GM10248 (cell line): ENCODE results near the gene TIMM10B.

Experiments used
- CTCF ChIA-PET: fragments of 300-600 bp; sonication (Branson Sonifier 250); formaldehyde crosslinking; extraction: SDS; loops from one replicate; lab custom pipeline; 2021; ENCODE audit warnings: antibody characterized with exemption; lab: Yijun Ruan, JAX
- POLR2A ChIA-PET: fragments of 350-650 bp; sonication (Branson Sonifier 250); formaldehyde crosslinking; extraction: SDS; loops from one replicate; lab custom pipeline; 2020; ENCODE audit warnings: antibody characterized with exemption; lab: Yijun Ruan, JAX
- DNase-seq: peaks from one replicate; pipeline ENCODE4 v3.0.0; 2012; ENCODE audit errors: extremely low spot score
- TF ChIP-seq, protein P1 (sequence below): IDR thresholded peaks from 2 replicates; pipeline ENCODE4 v1.5.1; 2012; ENCODE audit warnings: mild to moderate bottlenecking, low read depth; ENCODE audit errors: extremely low read depth, missing control alignments, control extremely low read depth

TIMM10B gene, protein sequence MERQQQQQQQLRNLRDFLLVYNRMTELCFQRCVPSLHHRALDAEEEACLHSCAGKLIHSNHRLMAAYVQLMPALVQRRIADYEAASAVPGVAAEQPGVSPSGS

DNA sequence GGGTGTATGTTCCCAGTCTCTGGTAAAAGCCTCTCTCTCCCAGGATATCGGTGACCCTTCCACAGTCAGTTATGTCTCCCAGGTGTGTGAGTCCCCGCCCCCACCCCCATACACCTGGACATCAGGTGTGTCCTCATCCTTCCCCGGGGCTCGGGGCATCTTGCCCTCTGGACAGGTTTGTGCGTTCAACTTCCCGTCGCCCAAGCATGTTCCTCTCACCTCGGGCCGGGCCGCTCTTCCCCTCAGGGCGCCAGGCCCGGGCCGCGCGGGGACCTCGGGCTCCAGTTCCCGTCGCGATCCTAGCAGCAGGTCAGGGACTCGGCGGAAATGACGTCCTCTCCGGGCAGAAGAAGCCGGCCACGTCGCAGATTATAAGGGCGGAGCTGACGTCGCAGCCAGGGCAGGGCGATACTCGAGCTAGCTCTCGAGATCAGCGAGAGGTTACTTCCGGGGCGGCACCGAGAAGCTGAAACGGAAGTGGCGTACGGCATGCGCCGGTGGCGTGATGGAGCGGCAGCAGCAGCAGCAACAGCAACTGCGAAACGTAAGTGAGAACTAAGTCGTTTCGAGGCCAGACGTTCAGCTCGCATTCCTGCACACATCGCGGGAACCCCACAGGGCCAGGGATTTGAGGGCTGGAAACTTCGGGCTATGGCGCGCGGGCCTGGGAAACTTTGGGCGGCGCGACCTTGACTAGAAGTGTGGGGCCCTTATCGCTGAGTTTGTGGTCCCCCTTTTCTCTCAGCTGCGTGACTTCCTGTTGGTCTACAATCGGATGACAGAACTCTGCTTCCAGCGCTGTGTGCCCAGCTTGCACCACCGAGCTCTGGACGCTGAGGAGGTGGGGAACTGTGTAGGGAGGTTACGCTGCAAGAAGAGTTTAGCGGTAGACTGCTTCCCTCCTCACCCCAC is at the start of gene TIMM10B, which contains the start of gene ARFIP2:
Gene TIMM10B (plus strand): TSS at position 490 of the 912 bp plus-strand sequence. CDS start 16 bp downstream, at position 506.
Gene ARFIP2 (minus strand): TSS at position 320 of the 912 bp plus-strand sequence. CDS start 910 bp downstream, outside the sequence.
- CTCF ChIA-PET: interaction anchor here (0.8 to 2.0 kb wide), 13 partner anchors 13 to 1184 kb away, joined by 3 to 10 read pairs (median 4); partner anchors contain the start of gene MRPL17
- peak; percentile 99 for DNase-seq
- POLR2A ChIA-PET: interaction anchor here (0.6 to 1.4 kb wide), 6 partner anchors 9 to 246 kb away, joined by 3 to 5 read pairs (median 3); partner anchors contain the start of genes APBB1 and TPP1
- TF ChIP-seq, protein P1, sequence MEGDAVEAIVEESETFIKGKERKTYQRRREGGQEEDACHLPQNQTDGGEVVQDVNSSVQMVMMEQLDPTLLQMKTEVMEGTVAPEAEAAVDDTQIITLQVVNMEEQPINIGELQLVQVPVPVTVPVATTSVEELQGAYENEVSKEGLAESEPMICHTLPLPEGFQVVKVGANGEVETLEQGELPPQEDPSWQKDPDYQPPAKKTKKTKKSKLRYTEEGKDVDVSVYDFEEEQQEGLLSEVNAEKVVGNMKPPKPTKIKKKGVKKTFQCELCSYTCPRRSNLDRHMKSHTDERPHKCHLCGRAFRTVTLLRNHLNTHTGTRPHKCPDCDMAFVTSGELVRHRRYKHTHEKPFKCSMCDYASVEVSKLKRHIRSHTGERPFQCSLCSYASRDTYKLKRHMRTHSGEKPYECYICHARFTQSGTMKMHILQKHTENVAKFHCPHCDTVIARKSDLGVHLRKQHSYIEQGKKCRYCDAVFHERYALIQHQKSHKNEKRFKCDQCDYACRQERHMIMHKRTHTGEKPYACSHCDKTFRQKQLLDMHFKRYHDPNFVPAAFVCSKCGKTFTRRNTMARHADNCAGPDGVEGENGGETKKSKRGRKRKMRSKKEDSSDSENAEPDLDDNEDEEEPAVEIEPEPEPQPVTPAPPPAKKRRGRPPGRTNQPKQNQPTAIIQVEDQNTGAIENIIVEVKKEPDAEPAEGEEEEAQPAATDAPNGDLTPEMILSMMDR: no peak

DNA sequence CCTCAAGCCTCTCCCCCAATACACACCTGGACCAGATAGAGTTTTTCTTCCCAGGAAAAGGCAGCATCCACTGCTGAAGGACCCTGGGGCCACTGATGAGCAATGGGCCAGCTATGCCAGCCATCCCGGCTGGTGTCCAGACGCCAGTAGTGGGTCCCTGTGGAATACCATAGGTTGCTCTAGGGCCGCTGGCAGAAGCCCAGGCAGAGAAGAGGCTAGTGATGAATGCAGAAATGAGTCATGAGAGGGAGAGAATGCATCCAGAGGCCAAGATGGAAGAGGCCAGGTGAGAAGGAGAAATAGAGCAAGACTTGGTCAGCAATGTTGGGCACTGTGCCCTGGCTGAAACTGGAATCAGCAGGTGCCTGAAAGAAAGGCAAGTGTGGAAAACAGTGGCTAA is 49.4 kb upstream of the TIMM10B start:
- ChIA-PET POLR2A (no interaction called here), CTCF (interaction anchor here (1.2 to 5.0 kb wide), 3 partner anchors 9 to 53 kb away, joined by 3 to 43 read pairs (median 34); partner anchors contain the start of gene HPX)
- no peak for DNase-seq
- TF ChIP-seq, protein P1: no peak

DNA sequence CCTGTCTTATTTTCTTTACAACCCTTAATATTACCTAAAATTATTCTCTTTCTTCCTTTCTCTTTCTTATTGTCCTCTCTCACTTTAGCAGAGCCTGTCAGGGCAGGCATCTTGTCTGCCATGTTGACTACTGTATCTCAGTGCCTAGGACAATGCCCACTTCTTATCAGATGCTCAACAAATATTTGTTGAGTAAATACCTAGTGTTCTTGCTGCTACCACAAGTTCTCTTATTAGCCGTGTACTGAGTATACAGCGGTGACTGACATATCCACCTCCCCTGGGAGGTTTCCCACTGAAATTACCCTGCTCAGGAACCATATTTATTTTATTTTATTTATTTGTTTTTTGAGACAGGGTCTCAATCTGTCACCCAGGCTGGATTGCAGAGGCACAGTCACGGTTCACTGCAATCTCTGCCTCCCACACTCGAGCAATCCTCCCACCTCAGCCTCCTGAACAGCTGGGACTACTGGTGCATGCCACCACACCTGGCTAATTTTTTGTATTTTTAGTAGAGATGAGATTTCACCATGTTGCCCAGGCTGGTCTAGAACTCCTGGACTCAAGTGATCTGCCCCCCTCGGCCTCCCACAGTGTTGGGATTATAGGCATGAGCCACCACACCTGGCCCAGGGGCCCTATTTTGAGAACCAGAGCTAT is 47.2 kb upstream of the TIMM10B start:
- ChIA-PET POLR2A (no interaction called here), CTCF (interaction anchor here (1.5 to 4.0 kb wide), 3 partner anchors 9 to 55 kb away, joined by 3 to 31 read pairs (median 16); no protein-coding TSS in a partner anchor)
- no peak for DNase-seq
- TF ChIP-seq, protein P1: no peak

DNA sequence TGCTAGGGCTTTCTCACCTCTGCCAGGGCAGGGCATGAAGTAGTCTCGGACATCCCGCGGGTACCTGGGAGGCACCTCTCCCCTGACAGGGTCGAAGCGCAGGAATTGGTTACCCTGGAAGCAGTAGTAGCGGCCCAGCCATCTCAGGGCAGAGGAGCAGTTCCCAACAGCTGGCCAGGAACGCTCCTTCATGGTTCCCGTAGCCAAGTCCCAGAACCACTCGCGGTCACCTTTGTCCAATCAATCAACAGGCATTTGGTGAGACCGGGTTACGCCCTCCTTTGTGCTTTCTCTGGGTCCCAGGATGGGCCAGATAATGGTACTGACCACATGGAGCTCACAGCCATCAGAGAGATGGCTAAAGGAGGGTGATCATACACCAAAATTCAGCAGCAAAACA is 43.9 kb upstream of the TIMM10B start:
- no peak for DNase-seq
- ChIA-PET POLR2A (no interaction called here), CTCF (interaction anchor here (0.7 to 13.4 kb wide), 13 partner anchors 7 to 321 kb away, joined by 3 to 371 read pairs (median 5); partner anchors contain the start of gene APBB1)
- TF ChIP-seq, protein P1: no peak

DNA sequence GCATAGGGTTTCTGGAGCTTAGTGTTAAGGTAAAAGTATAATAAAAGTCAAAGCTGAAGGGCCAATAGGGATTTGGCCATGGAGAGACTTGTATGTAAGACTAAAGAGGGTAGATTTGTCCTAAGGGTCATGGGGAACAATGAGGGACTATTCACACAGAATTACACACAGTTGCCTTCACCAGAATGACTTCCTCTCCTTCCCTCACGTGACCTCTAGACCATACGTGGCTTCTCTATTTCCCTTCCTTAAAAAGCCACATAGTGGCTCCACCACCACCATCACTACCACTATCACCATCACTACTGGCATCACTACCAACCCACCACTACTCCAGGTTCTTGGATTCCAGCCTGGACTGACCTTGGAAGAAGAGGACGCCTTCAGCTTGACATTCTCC is 43.3 kb upstream of the TIMM10B start:
- POLR2A ChIA-PET: no interaction called here
- TF ChIP-seq, protein P1: no peak
- CTCF ChIA-PET: interaction anchor here (0.7 to 13.4 kb wide), 16 partner anchors 8 to 321 kb away, joined by 3 to 371 read pairs (median 4); partner anchors contain the start of genes APBB1 and SMPD1
- no peak for DNase-seq
